ENCODE data around the gene DEFB129. TPM values are rescaled to one million over a fixed set of nuclear protein-coding genes. Genes with fewer than 3 reads are reported as not detected.

The DEFB129 gene
- total and polyA plus RNA-seq, 9 of the 15 experiments (the other 6 are each of a cell fraction or from before 2014, with no cell fraction given): not detected

GRCh38 chr20:257419-257818 lies 30.4 kb downstream of the DEFB129 start, which contains the start of gene DEFB132 (continued):
- no peak for TF ChIP-seq FOXO4 (CRISPR knock-in tag; IDR thresholded peaks at IDR 0.05)
- no peak for TF ChIP-seq CREB5 (CRISPR knock-in tag; IDR thresholded peaks at IDR 0.05)
- no peak for TF ChIP-seq BDP1 (IDR thresholded peaks at IDR 0.05; ENCODE audit: insufficient read depth, insufficient read length)
- TF ChIP-seq PKNOX1 (IDR thresholded peaks at IDR 0.05): peak; percentile 60
- peak; percentile 84 for TF ChIP-seq MEIS2 (IDR thresholded peaks at IDR 0.05; ENCODE audit: partially characterized antibody)
- TF ChIP-seq ETS1 (conservative IDR thresholded peaks at IDR 0.05; ENCODE audit: control insufficient read depth, low read depth, low read length): no peak
- no peak for TF ChIP-seq SMAD1 (IDR thresholded peaks at IDR 0.05; ENCODE audit: low read depth, low read length, partially characterized antibody)
- no peak for TF ChIP-seq USF2 (CRISPR knock-in tag; IDR thresholded peaks at IDR 0.05)
- no peak for TF ChIP-seq PRPF4 (IDR thresholded peaks at IDR 0.05; ENCODE audit: insufficient read depth, low read depth, low read length, poor library complexity, severe bottlenecking)
- no peak for TF ChIP-seq TFAM (CRISPR knock-in tag; conservative IDR thresholded peaks at IDR 0.05)
- no peak for TF ChIP-seq ZNF584 (CRISPR knock-in tag; IDR thresholded peaks at IDR 0.05; ENCODE audit: low read depth)
- no peak for TF ChIP-seq MCM3 (IDR thresholded peaks at IDR 0.05)

Data from K562 (cell line).